ENCODE measurements around the gene PKNOX2.

The PKNOX2 gene

GRCh38 chr11:125317416-125317815 lies 152.9 kb downstream of the PKNOX2 start:
- FAIRE-seq = no peak

- FAIRE-seq = no peak
These were observed 155.1 kb downstream of the PKNOX2 start for GRCh38 chr11:125319649-125320048.

GRCh38 chr11:125320347-125321076 lies 156.0 kb downstream of the PKNOX2 start:
- no peak for FAIRE-seq

- no peak for FAIRE-seq
These were observed 157.7 kb downstream of the PKNOX2 start for GRCh38 chr11:125322289-125322688.

GRCh38 chr11:125325196-125325595 lies 160.6 kb downstream of the PKNOX2 start:
- FAIRE-seq = no peak

GRCh38 chr11:125326126-125326525 lies 161.6 kb downstream of the PKNOX2 start:
- FAIRE-seq = no peak

- no peak for FAIRE-seq
These were observed 163.1 kb downstream of the PKNOX2 start for GRCh38 chr11:125327518-125328224.

GRCh38 chr11:125328225-125328580 lies 163.7 kb downstream of the PKNOX2 start:
- FAIRE-seq = no peak

- no peak for FAIRE-seq
These were observed 165.2 kb downstream of the PKNOX2 start for GRCh38 chr11:125329786-125330185.

- FAIRE-seq = no peak
These were observed 166.1 kb downstream of the PKNOX2 start for GRCh38 chr11:125330462-125331325.

- no peak for FAIRE-seq
These were observed 166.9 kb downstream of the PKNOX2 start for GRCh38 chr11:125331357-125332035.

GRCh38 chr11:125332821-125333220 lies 168.3 kb downstream of the PKNOX2 start:
- FAIRE-seq = no peak

- FAIRE-seq = no peak
These were observed 169.0 kb downstream of the PKNOX2 start for GRCh38 chr11:125333354-125334073.

GRCh38 chr11:125335106-125335505 lies 170.6 kb downstream of the PKNOX2 start:
- no peak for FAIRE-seq

- no peak for FAIRE-seq
These were observed 173.6 kb downstream of the PKNOX2 start for GRCh38 chr11:125337836-125338834.

- no peak for FAIRE-seq
These were observed 174.6 kb downstream of the PKNOX2 start for GRCh38 chr11:125338886-125339811.

- FAIRE-seq = no peak
These were observed 177.1 kb downstream of the PKNOX2 start for GRCh38 chr11:125341676-125342075.

- no peak for FAIRE-seq
These were observed 177.9 kb downstream of the PKNOX2 start for GRCh38 chr11:125342281-125342930.

GRCh38 chr11:125343086-125343717 lies 178.7 kb downstream of the PKNOX2 start:
- no peak for FAIRE-seq
